ENCODE results near the gene OGA.

DNA sequence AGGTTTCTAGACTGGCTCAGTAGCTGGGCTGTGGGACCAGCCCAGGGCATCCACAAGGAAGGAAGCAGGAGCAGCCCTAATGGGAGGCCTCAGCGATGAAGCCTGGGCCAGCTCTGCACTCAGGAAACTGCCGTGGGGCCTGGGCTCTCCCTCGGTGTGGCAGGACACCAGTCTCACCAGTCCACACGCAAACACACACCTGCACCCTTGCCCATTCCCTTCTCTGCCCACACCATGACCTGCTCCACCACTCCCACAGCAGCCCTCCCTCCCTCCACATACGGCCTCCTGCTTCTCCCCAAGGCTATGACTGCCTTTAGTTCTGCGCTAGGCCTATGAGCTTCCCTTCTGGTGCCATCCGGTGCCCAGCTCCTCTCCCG lies 49.5 kb downstream of the OGA start:
- TF ChIP-seq, protein P1, sequence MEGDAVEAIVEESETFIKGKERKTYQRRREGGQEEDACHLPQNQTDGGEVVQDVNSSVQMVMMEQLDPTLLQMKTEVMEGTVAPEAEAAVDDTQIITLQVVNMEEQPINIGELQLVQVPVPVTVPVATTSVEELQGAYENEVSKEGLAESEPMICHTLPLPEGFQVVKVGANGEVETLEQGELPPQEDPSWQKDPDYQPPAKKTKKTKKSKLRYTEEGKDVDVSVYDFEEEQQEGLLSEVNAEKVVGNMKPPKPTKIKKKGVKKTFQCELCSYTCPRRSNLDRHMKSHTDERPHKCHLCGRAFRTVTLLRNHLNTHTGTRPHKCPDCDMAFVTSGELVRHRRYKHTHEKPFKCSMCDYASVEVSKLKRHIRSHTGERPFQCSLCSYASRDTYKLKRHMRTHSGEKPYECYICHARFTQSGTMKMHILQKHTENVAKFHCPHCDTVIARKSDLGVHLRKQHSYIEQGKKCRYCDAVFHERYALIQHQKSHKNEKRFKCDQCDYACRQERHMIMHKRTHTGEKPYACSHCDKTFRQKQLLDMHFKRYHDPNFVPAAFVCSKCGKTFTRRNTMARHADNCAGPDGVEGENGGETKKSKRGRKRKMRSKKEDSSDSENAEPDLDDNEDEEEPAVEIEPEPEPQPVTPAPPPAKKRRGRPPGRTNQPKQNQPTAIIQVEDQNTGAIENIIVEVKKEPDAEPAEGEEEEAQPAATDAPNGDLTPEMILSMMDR (IDR thresholded peaks at IDR 0.05; ENCODE audit: borderline replicate concordance, extremely low read depth, low read length, poor library complexity, severe bottlenecking) = no peak
- no peak for TF ChIP-seq EZH2 (IDR thresholded peaks at IDR 0.05; ENCODE audit: borderline replicate concordance, low read depth, low read length, severe bottlenecking)

Measured in DND-41 (cell line).